Measurements from ENCODE around the gene CORO2A.

- no peak for TF ChIP-seq POLR2A (IDR thresholded peaks at IDR 0.05; ENCODE audit: low read depth, low read length)
- TF ChIP-seq CTCF (conservative IDR thresholded peaks at IDR 0.05; ENCODE audit: low read depth, low read length) = no peak
- no peak for TF ChIP-seq MAZ (IDR thresholded peaks at IDR 0.05; ENCODE audit: borderline replicate concordance, low read depth, low read length)
- no peak for TF ChIP-seq CEBPB (IDR thresholded peaks at IDR 0.05; ENCODE audit: low read depth, low read length)
- no peak for TF ChIP-seq RFX5 (IDR thresholded peaks at IDR 0.05; ENCODE audit: low read depth, low read length)
- TF ChIP-seq SMC3 (IDR thresholded peaks at IDR 0.05; ENCODE audit: low read depth, low read length) = no peak
- TF ChIP-seq MAFK (IDR thresholded peaks at IDR 0.05; ENCODE audit: low read depth, low read length) = no peak
- TF ChIP-seq MXI1 (IDR thresholded peaks at IDR 0.05; ENCODE audit: borderline replicate concordance, low read depth, low read length) = no peak
These were observed 84.5 kb downstream of the CORO2A start for GRCh38 chr9:98107926-98108325.

Measured in IMR-90 (cell line).